K562 (cell line): ENCODE measurements around the gene BORCS8. TPM values are rescaled to one million over a fixed set of nuclear protein-coding genes. Genes with fewer than 3 reads are reported as not detected.

Source experiments
- ARID2 ChIP-seq: fragments of 450-650 bp; IDR thresholded peaks from 2 replicates; pipeline ENCODE4 v1.6.1; 2017; ENCODE audit warnings: antibody characterized with exemption, mild to moderate bottlenecking
- CTBP1 ChIP-seq: fragments of 450-650 bp; IDR thresholded peaks from 2 replicates; pipeline ENCODE4 v1.6.1; 2016; ENCODE audit warnings: borderline replicate concordance
- FOXM1 ChIP-seq, 2 experiments: fragments of 450-650 bp in 1 of 2; sonication (generic) in 1 of 2; formaldehyde crosslinking in 1 of 2; IDR thresholded peaks; 2 replicates each; pipeline versions ENCODE4 v1.6.1 to v1.9.0; 2017 to 2022; ENCODE audit warnings: low read depth in 2 of 2, mild to moderate bottlenecking in 2 of 2, missing genetic modification reagents in 1 of 2, moderate library complexity in 1 of 2
- GABPB1 ChIP-seq: sonication (generic); formaldehyde crosslinking; IDR thresholded peaks from 2 replicates; pipeline ENCODE4 v1.8.0; 2022; ENCODE audit warnings: mild to moderate bottlenecking, missing genetic modification reagents
- HMG20B ChIP-seq: fragments of 250-450 bp; sonication (Bioruptor Pico); IDR thresholded peaks from 2 replicates; pipeline ENCODE4 v1.5.0; 2021; ENCODE audit warnings: mild to moderate bottlenecking
- HNRNPH1 ChIP-seq: fragments of 200-400 bp; formaldehyde crosslinking; optimal IDR thresholded peaks from 2 replicates; pipeline ENCODE3; 2017; ENCODE audit warnings: low read depth, mild to moderate bottlenecking, low read length, moderate library complexity
- KLF16 ChIP-seq: IDR thresholded peaks from 2 replicates; pipeline ENCODE4 v1.6.1; 2016; ENCODE audit warnings: antibody characterized with exemption
- NFATC3 ChIP-seq: fragments of 450-650 bp; IDR thresholded peaks from 2 replicates; pipeline ENCODE4 v1.6.1; 2017; ENCODE audit warnings: mild to moderate bottlenecking
- PHF8 ChIP-seq: fragments of 200-600 bp; sonication (generic); IDR thresholded peaks from 2 replicates; pipeline ENCODE4 v1.6.1; 2012; ENCODE audit warnings: mixed run types, mild to moderate bottlenecking, inconsistent platforms, low read length, moderate library complexity, borderline replicate concordance
- PTTG1 ChIP-seq: fragments of 450-650 bp; IDR thresholded peaks from 2 replicates; pipeline ENCODE4 v1.6.1; 2016; ENCODE audit warnings: low read depth, mild to moderate bottlenecking, missing genetic modification characterization, missing compliant biosample characterization
- RB1 ChIP-seq: fragments of 450-650 bp; IDR thresholded peaks from 2 replicates; pipeline ENCODE4 v1.6.1; 2017; ENCODE audit warnings: low read depth, mild to moderate bottlenecking
- SMC3 ChIP-seq: conservative IDR thresholded peaks from 2 replicates; pipeline ENCODE4 v1.6.1; 2011; ENCODE audit warnings: low read depth, low read length, improper control_type of control experiment; ENCODE audit not compliant: insufficient read depth
- TAL1 ChIP-seq: fragments of 450-650 bp; IDR thresholded peaks from 2 replicates; pipeline ENCODE4 v1.6.1; 2016; ENCODE audit warnings: mild to moderate bottlenecking
- TEAD4 ChIP-seq, 2 experiments: sonication (generic) in 1 of 2; formaldehyde crosslinking in 1 of 2; IDR thresholded peaks; 2 replicates each; pipeline versions ENCODE4 v1.6.1 to v1.8.0; 2012 to 2022; ENCODE audit warnings: borderline replicate concordance in 1 of 2, inconsistent platforms in 1 of 2, low read length in 1 of 2, mild to moderate bottlenecking in 1 of 2, missing genetic modification reagents in 1 of 2
- ZBTB7A ChIP-seq: IDR thresholded peaks from 2 replicates; pipeline ENCODE4 v1.6.1; 2011; ENCODE audit warnings: low read depth, mild to moderate bottlenecking, low read length, moderate library complexity, borderline replicate concordance; ENCODE audit not compliant: control insufficient read depth
- ZNF124 ChIP-seq: sonication (generic); formaldehyde crosslinking; IDR thresholded peaks from 2 replicates; pipeline ENCODE4 v1.8.1; 2022; ENCODE audit warnings: missing genetic modification reagents
- ZNF76 ChIP-seq: fragments of 250-450 bp; sonication (Bioruptor Pico); IDR thresholded peaks from 2 replicates; pipeline ENCODE4 v1.4.0; 2020; ENCODE audit warnings: mild to moderate bottlenecking, moderate library complexity, borderline replicate concordance
- polyA plus RNA-seq, 8 experiments: library from polyadenylated mRNA; depleted of rRNA in 4 of 8; stranded (reverse) in 5 of 8; unstranded in 3 of 8; fragments of >200 nt; fragmentation: Nextera tagmentation in 2 of 8; fragmentation: Illumina TruSeq in 1 of 8; extraction: Ambion mirVana in 2 of 8; extraction: Trizol in 1 of 8; gene quantifications; 2 replicates each; pipeline versions ENCODE4 v1.2.1 to v1.2.3, GENCODE V29; 2011 to 2014; ENCODE audit warnings: inconsistent platforms in 1 of 8, missing spikeins in 1 of 8
- total RNA-seq, 7 experiments: library from RNA; depleted of rRNA in 6 of 7; stranded (reverse); fragments of >200 nt in 6 of 7; fragmentation: Illumina TruSeq in 2 of 7; extraction: Trizol in 2 of 7; gene quantifications; 2 replicates each; pipeline versions ENCODE4 v1.2.1 to v1.2.3, GENCODE V29; 2011 to 2021; ENCODE audit warnings: low replicate concordance in 1 of 7
- TF ChIP-seq, protein P1 (sequence below): fragments of 200-800 bp; sonication (Bioruptor generic); IDR thresholded peaks from 2 replicates; pipeline ENCODE4 v1.6.1; 2017; ENCODE audit warnings: missing genetic modification characterization, missing compliant biosample characterization
- TF ChIP-seq, protein P2 (sequence below): fragments of 250-450 bp; sonication (Bioruptor Pico); IDR thresholded peaks from 2 replicates; pipeline ENCODE4 v1.8.0; 2021; ENCODE audit warnings: mild to moderate bottlenecking, moderate library complexity
- TF ChIP-seq, protein P3 (sequence below): IDR thresholded peaks from 2 replicates; pipeline ENCODE4 v1.6.1; 2011; ENCODE audit warnings: borderline replicate concordance, low read depth, mild to moderate bottlenecking, moderate library complexity, low read length; ENCODE audit not compliant: insufficient read depth, poor library complexity, severe bottlenecking

The BORCS8 gene
- total and polyA plus RNA-seq, 9 of the 15 experiments (the other 6 are each of a cell fraction or from before 2014, with no cell fraction given), result 4.6 to 33.6 (median 16.3) TPM

DNA sequence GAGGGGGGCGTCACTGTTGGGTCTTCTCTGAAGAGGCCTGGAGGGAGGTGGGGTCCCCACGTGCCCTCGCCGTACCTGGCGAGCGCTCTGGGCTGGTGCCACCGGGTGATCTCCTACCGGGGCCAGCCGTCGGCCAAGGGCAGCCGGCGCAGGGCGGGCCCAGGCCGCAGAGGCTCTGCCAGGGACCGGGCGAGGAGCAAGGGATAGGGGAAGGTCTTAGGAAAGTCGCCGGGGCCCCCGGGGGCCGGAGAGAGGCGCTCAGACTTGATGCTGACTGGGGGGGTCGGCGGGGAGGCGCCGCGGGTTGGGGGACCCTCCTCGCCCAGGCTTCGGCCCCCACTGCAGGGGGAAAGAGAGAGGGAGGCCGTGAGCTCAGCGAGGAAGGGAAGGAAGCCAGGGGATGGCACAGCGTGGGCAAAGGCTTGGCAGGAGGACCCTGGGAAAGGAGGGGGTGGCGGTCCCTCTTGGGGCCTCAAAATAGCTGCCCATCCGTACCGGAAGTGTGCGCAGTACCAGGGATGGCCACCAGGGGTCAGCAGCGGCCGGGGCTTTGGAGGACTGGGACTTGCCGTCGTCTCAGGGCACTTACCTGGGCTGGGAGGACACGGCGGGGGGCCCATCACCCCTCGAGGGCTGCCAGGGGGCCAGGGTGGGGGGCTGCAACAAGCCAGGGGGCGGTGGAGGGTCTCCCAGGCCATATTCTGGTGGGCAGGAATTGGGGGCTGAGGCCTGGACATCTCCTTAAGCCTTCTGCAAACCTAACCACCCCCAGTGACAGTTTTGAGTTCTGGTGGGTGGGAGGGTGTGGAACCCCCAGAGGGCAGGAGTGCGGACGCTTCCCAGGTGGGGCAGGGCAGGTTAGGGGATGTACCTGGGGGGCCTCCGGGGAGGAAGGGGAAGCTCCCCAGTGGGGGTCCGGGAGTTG lies 46.0 kb downstream of the BORCS8 start (continued):
- TF ChIP-seq HMG20B (no peak), GABPB1 (peak; percentile 84), RB1 (peak; percentile 58; the same call in 1 of the 2 replicates), ARID2 (peak; percentile 67; the same call in 1 of the 2 replicates), PTTG1 (tag) (no peak), ZNF76 (CRISPR knock-in tag) (no peak), ZBTB7A (peak; percentile 69; the same call in 1 of the 2 replicates), PHF8 (no peak), CTBP1 (0 out of 2 replicates have a peak, but pooled peaks have one; percentile 14), FOXM1 (IDR thresholded peaks at IDR 0.05; ENCODE audit: low read depth) (no peak), FOXM1 (CRISPR knock-in tag; IDR thresholded peaks at IDR 0.05; ENCODE audit: low read depth) (no peak), ZNF124 (CRISPR knock-in tag) (no peak), TEAD4 (IDR thresholded peaks at IDR 0.05; ENCODE audit: low read length) (no peak), TEAD4 (CRISPR knock-in tag; IDR thresholded peaks at IDR 0.05; ENCODE audit: borderline replicate concordance) (no peak), KLF16 (peak; percentile 66), SMC3 (peak; percentile 88), NFATC3 (no peak), TAL1 (no peak), HNRNPH1 (no peak)
- TF ChIP-seq, protein P1, sequence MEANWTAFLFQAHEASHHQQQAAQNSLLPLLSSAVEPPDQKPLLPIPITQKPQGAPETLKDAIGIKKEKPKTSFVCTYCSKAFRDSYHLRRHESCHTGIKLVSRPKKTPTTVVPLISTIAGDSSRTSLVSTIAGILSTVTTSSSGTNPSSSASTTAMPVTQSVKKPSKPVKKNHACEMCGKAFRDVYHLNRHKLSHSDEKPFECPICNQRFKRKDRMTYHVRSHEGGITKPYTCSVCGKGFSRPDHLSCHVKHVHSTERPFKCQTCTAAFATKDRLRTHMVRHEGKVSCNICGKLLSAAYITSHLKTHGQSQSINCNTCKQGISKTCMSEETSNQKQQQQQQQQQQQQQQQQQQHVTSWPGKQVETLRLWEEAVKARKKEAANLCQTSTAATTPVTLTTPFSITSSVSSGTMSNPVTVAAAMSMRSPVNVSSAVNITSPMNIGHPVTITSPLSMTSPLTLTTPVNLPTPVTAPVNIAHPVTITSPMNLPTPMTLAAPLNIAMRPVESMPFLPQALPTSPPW (CRISPR knock-in tag), result no peak; the same call in 1 of the 2 replicates
- TF ChIP-seq, protein P2, sequence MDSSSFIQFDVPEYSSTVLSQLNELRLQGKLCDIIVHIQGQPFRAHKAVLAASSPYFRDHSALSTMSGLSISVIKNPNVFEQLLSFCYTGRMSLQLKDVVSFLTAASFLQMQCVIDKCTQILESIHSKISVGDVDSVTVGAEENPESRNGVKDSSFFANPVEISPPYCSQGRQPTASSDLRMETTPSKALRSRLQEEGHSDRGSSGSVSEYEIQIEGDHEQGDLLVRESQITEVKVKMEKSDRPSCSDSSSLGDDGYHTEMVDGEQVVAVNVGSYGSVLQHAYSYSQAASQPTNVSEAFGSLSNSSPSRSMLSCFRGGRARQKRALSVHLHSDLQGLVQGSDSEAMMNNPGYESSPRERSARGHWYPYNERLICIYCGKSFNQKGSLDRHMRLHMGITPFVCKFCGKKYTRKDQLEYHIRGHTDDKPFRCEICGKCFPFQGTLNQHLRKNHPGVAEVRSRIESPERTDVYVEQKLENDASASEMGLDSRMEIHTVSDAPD (CRISPR knock-in tag), result no peak
- TF ChIP-seq, protein P3, sequence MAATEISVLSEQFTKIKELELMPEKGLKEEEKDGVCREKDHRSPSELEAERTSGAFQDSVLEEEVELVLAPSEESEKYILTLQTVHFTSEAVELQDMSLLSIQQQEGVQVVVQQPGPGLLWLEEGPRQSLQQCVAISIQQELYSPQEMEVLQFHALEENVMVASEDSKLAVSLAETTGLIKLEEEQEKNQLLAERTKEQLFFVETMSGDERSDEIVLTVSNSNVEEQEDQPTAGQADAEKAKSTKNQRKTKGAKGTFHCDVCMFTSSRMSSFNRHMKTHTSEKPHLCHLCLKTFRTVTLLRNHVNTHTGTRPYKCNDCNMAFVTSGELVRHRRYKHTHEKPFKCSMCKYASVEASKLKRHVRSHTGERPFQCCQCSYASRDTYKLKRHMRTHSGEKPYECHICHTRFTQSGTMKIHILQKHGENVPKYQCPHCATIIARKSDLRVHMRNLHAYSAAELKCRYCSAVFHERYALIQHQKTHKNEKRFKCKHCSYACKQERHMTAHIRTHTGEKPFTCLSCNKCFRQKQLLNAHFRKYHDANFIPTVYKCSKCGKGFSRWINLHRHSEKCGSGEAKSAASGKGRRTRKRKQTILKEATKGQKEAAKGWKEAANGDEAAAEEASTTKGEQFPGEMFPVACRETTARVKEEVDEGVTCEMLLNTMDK, result peak; percentile 48
